ENCODE results near the gene SPATA17.

The SPATA17 gene

GRCh38 chr1:217911908-217912307 is 280.8 kb downstream of the SPATA17 start:
- FAIRE-seq, result no peak
- peak; percentile 25 for DNase-seq (ENCODE audit: low spot score)

- DNase-seq (ENCODE audit: low spot score), result no peak
- FAIRE-seq, result no peak
Measured at GRCh38 chr1:217917281-217917887, 286.2 kb downstream of the SPATA17 start.

DNA sequence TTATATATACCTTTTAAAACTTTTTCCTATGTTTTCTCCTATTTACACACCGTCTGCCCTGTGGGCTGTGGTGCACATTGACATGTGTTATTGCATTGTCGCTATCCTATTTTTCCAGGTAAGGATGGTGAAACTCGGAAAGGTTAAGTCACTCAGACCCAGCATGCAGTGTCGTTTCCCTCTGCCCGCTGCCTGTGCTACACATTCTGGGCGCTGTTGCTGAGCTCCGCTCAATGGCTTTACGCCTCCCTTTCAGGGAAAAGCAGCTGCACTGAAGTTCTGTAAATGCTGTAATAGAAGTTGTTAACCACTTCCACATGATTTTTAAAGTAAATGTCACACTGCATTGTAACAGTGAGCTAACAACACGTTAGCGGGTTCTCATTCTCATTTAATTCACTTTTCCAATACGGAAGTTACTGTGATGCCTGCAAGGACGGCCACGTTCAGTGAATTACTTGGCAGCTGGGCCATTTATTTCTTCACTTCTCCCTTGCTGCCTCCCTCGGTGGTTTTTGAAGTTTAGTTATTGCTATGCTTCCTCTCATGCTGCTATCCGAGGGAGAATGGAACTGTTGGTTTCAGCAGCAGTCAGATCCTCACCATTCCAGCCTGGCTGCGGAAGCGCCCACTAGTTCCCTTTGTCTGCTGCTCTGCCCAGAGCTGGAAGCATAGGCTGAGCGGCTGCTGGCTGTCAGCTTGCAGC is 288.7 kb downstream of the SPATA17 start:
- FAIRE-seq, result no peak
- no peak for DNase-seq (ENCODE audit: low spot score)
